HEK293T (cell line): ENCODE measurements around the gene SLC25A21.

ENCODE experiments used
- ARNT ChIP-seq: fragments of 450-650 bp; IDR thresholded peaks from 2 replicates; pipeline ENCODE4 v1.6.1; 2017; ENCODE audit warnings: mild to moderate bottlenecking
- BHLHE40 ChIP-seq: fragments of 450-650 bp; IDR thresholded peaks from 2 replicates; pipeline ENCODE4 v1.6.1; 2016; ENCODE audit warnings: mild to moderate bottlenecking, moderate library complexity, borderline replicate concordance
- CTBP1 ChIP-seq: fragments of 450-650 bp; IDR thresholded peaks from 2 replicates; pipeline ENCODE4 v1.6.1; 2016; ENCODE audit warnings: borderline replicate concordance
- FOXA1 ChIP-seq: fragments of 450-650 bp; IDR thresholded peaks from 2 replicates; pipeline ENCODE4 v1.6.1; 2016; ENCODE audit warnings: mild to moderate bottlenecking
- FOXM1 ChIP-seq: fragments of 450-650 bp; IDR thresholded peaks from 2 replicates; pipeline ENCODE4 v1.6.1; 2017; ENCODE audit warnings: mild to moderate bottlenecking, borderline replicate concordance
- LEF1 ChIP-seq: fragments of 450-650 bp; IDR thresholded peaks from 2 replicates; pipeline ENCODE4 v1.6.1; 2017; ENCODE audit warnings: mild to moderate bottlenecking, borderline replicate concordance
- NFRKB ChIP-seq: fragments of 450-650 bp; IDR thresholded peaks from 2 replicates; pipeline ENCODE4 v1.6.1; 2016; ENCODE audit warnings: mild to moderate bottlenecking, moderate library complexity
- SP1 ChIP-seq: fragments of 450-650 bp; IDR thresholded peaks from 2 replicates; pipeline ENCODE4 v1.6.1; 2017

DNA sequence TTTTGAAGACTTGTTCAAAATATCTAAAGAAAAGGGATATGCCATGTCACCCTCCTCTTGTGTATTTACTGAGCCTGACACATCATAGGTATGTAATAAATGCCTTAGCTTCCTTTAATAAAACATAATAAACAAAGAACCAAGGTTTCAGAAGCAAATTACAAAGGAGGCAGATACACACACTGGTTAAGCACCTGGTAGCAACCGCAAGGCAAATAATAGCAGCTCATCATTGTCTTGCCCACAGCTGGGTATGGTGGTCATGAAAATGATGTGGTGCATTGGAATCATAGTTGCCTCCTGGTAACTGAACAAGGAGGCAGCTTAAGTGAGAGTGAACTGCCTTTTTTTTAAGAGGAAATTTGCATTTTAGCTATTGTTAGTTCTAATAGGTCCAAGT lies 471.8 kb downstream of the SLC25A21 start:
- TF ChIP-seq LEF1 (no peak), FOXA1 (no peak), NFRKB (no peak), FOXM1 (no peak), SP1 (no peak), CTBP1 (no peak), BHLHE40 (no peak), ARNT (no peak)
